PFSK-1 (cell line): ENCODE data around the gene ZNF619.
A peak's percentile ranks its signal among the peaks of the same experiment; 100 is the strongest.

Experiments
- FOXP2 ChIP-seq: optimal IDR thresholded peaks from 2 replicates; pipeline ENCODE3; 2011; ENCODE audit warnings: borderline replicate concordance, control low read depth, inconsistent platforms; ENCODE audit not compliant: insufficient read depth; ENCODE audit errors: extremely low read length, extremely low read depth
- POLR2AphosphoS5 ChIP-seq: IDR thresholded peaks from 2 replicates; pipeline ENCODE4 v1.6.1; 2012; ENCODE audit warnings: low read depth, mild to moderate bottlenecking, control low read depth, low read length, moderate library complexity
- REST ChIP-seq, 2 experiments: IDR thresholded peaks; 2 replicates each; pipeline versions ENCODE4 v1.6.1 to v1.8.0; 2011 to 2012; ENCODE audit warnings: low read depth in 2 of 2, low read length in 2 of 2, control low read depth in 1 of 2, inconsistent platforms in 1 of 2, mild to moderate bottlenecking in 1 of 2, moderate library complexity in 1 of 2; ENCODE audit not compliant: insufficient read depth in 1 of 2
- SIN3A ChIP-seq: IDR thresholded peaks from 2 replicates; pipeline ENCODE4 v1.6.1; 2012; ENCODE audit warnings: mild to moderate bottlenecking, low read length, moderate library complexity, borderline replicate concordance; ENCODE audit not compliant: insufficient read depth
- TAF1 ChIP-seq: IDR thresholded peaks from 2 replicates; pipeline ENCODE4 v1.6.1; 2012; ENCODE audit warnings: low read length, control low read depth, borderline replicate concordance; ENCODE audit not compliant: insufficient read depth

The ZNF619 gene

GRCh38 chr3:40524568-40525285 lies 47.8 kb downstream of the ZNF619 start, which contains the start of gene ZNF621:
Gene ZNF621 (plus strand): TSS chr3:40524960. CDS start chr3:40525841, 881 bp downstream.
- TF ChIP-seq REST (IDR thresholded peaks at IDR 0.05; ENCODE audit: insufficient read depth in 1 of 2, low read depth in 2 of 2, low read length in 2 of 2) (peak; percentile 15 to 38; a peak in 1 of 4 replicates), TAF1 (0 out of 2 replicates have a peak, but pooled peaks have one; percentile 53), SIN3A (no peak), POLR2AphosphoS5 (peak; percentile 83), FOXP2 (peak; percentile 54)

DNA sequence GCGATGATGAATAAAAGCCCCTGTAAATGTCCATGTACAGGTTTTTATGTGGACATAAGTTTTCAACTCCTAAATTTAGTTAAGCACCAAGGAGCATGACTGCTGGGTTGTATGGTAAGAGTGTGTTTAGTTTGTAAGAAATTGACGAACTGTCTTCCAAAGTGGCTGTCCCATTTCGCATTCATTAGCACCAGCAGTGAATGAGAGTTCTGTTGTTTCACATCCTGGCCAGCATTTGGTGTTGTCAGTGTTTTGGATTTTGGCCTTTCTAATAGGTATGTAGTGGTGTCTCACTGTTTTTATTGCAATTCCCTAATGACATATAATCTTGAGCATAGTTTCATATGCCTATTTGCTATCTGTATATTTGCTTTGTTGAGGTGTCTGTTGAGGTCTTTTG lies 51.5 kb downstream of the ZNF619 start:
- TF ChIP-seq TAF1, result no peak
- no peak for TF ChIP-seq POLR2AphosphoS5

DNA sequence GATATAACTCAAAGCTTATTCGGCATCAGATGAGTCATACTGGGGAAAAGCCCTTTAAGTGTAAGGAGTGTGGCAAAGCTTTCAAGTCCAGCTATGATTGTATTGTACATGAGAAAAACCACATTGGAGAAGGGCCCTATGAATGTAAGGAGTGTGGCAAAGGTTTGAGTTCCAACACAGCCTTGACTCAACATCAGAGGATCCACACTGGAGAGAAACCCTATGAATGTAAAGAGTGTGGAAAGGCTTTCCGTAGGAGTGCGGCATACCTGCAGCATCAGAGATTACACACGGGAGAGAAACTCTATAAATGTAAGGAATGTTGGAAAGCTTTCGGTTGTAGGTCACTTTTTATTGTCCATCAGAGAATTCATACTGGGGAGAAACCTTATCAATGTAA lies 55.3 kb downstream of the ZNF619 start:
- TF ChIP-seq REST (IDR thresholded peaks at IDR 0.05; ENCODE audit: insufficient read depth in 1 of 2, low read depth in 2 of 2, low read length in 2 of 2) (no peak), POLR2AphosphoS5 (no peak), SIN3A (no peak), TAF1 (no peak)

GRCh38 chr3:40534283-40534682 lies 57.4 kb downstream of the ZNF619 start:
- TF ChIP-seq FOXP2 (no peak), POLR2AphosphoS5 (no peak), SIN3A (no peak), REST (IDR thresholded peaks at IDR 0.05; ENCODE audit: insufficient read depth in 1 of 2, low read depth in 2 of 2, low read length in 2 of 2) (no peak), TAF1 (no peak)
